Right atrium auricular region (tissue), 2 donors: Measurements from ENCODE around the gene RNASE3. TPM values are rescaled to one million over a fixed set of nuclear protein-coding genes. Genes with fewer than 3 reads are reported as not detected.

ENCODE experiments used
- DNase-seq: peaks from one replicate; pipeline ENCODE4 v3.0.0-alpha.2; 2019; ENCODE audit warnings: low spot score
- H3K27ac ChIP-seq, 2 donors: fragments of 200-600 bp; sonication (generic); 1 replicate in 1 of 2; 2 replicates in 1 of 2; pipeline ENCODE4 v1.5.1; 2016 to 2019
- H3K27me3 ChIP-seq, 2 donors: fragments of 200-600 bp; sonication (generic); one replicate each; pipeline versions ENCODE4 v1.5.1 to v1.6.0; 2017 to 2019
- H3K36me3 ChIP-seq: fragments of 200-600 bp; sonication (generic); one replicate; pipeline ENCODE4 v1.5.1; 2016
- H3K4me1 ChIP-seq, 2 donors: fragments of 200-600 bp; sonication (generic); one replicate each; pipeline versions ENCODE4 v1.5.1 to v1.6.0; 2017 to 2019
- H3K4me3 ChIP-seq, 2 donors: fragments of 200-600 bp; sonication (generic); 1 replicate in 1 of 2; 2 replicates in 1 of 2; pipeline ENCODE4 v1.5.1; 2017 to 2019; ENCODE audit warnings: mild to moderate bottlenecking in 1 of 2, moderate library complexity in 1 of 2
- H3K9me3 ChIP-seq, 2 donors: fragments of 200-600 bp; sonication (generic); one replicate each; pipeline ENCODE4 v1.5.1; 2019
- CTCF ChIP-seq, 2 donors: fragments of 200-600 bp; sonication (generic); IDR thresholded peaks; one replicate each; pipeline ENCODE4 v1.5.1; 2019; ENCODE audit warnings: antibody characterized with exemption in 2 of 2
- total RNA-seq, 2 donors: library from RNA; depleted of rRNA; stranded (reverse); fragments of >200 nt; gene quantifications; one replicate each; pipeline ENCODE4 v1.1.0, GENCODE V29; 2016

RNASE3 gene
- total RNA-seq, 2 donors from 2014 or later = 0.59 TPM; not detected in 1

- H3K4me3 ChIP-seq = no peak overlapping the region
- TF ChIP-seq CTCF (IDR thresholded peaks at IDR 0.05) = no peak
- H3K27ac ChIP-seq = no peak overlapping the region
- no peaks in the 10 kb centered on the region for H3K9me3 ChIP-seq
- no peaks in the 10 kb centered on the region for H3K36me3 ChIP-seq
- no peaks in the 10 kb centered on the region for H3K27me3 ChIP-seq
- peaks cover 0 to 7% of the 10 kb centered on the region in 2 donors for H3K4me1 ChIP-seq
- no peak for DNase-seq
These were observed 34.0 kb upstream of the RNASE3 start for GRCh38 chr14:20857207-20857606.

GRCh38 chr14:20857630-20858261 is 33.4 kb upstream of the RNASE3 start:
- DNase-seq = peak; percentile 74
- H3K36me3 ChIP-seq = no peaks in the 10 kb centered on the region

GRCh38 chr14:20866194-20866593 is 25.0 kb upstream of the RNASE3 start:
- Histone ChIP-seq H3K27ac (no peak overlapping the region), H3K27me3 (no peaks in the 10 kb centered on the region), H3K4me3 (no peak overlapping the region), H3K9me3 (no peaks in the 10 kb centered on the region), H3K4me1 (no peaks in the 10 kb centered on the region), H3K36me3 (no peaks in the 10 kb centered on the region)
- no peak for DNase-seq
- no peak for TF ChIP-seq CTCF (IDR thresholded peaks at IDR 0.05)

More at GRCh38 chr14:20857630-20858261, 33.4 kb upstream of the RNASE3 start:
- Histone ChIP-seq H3K9me3 (no peaks in the 10 kb centered on the region), H3K27me3 (no peaks in the 10 kb centered on the region), H3K4me1 (peaks cover 0 to 7% of the 10 kb centered on the region in 2 donors), H3K4me3 (no peak overlapping the region), H3K27ac (no peak overlapping the region)
- peak; percentile 89 to 97 for TF ChIP-seq CTCF (IDR thresholded peaks at IDR 0.05)

- no peaks in the 10 kb centered on the region for H3K36me3 ChIP-seq
- peak; percentile 10 to 51 for TF ChIP-seq CTCF (IDR thresholded peaks at IDR 0.05)
- H3K27ac ChIP-seq = no peak overlapping the region
- H3K4me3 ChIP-seq = no peak overlapping the region
- no peaks in the 10 kb centered on the region for H3K9me3 ChIP-seq
- H3K4me1 ChIP-seq = no peaks in the 10 kb centered on the region
- no peaks in the 10 kb centered on the region for H3K27me3 ChIP-seq
- DNase-seq = no peak
These were observed 24.2 kb upstream of the RNASE3 start for GRCh38 chr14:20866963-20867362.

- H3K36me3 ChIP-seq = no peaks in the 10 kb centered on the region
- H3K27ac ChIP-seq = no peak overlapping the region
- peak; percentile 93 for DNase-seq
- H3K4me1 ChIP-seq = peaks cover 0 to 10% of the 10 kb centered on the region in 2 donors
- peak; percentile 55 to 83 for TF ChIP-seq CTCF (IDR thresholded peaks at IDR 0.05)
- peak overlapping the region in 1 of 2 donors; percentile 12 for H3K4me3 ChIP-seq
- no peaks in the 10 kb centered on the region for H3K9me3 ChIP-seq
- H3K27me3 ChIP-seq = no peaks in the 10 kb centered on the region
These were observed 17.6 kb upstream of the RNASE3 start for GRCh38 chr14:20873370-20874177.
